ENCODE measurements around the gene GALE.

The GALE gene

DNA sequence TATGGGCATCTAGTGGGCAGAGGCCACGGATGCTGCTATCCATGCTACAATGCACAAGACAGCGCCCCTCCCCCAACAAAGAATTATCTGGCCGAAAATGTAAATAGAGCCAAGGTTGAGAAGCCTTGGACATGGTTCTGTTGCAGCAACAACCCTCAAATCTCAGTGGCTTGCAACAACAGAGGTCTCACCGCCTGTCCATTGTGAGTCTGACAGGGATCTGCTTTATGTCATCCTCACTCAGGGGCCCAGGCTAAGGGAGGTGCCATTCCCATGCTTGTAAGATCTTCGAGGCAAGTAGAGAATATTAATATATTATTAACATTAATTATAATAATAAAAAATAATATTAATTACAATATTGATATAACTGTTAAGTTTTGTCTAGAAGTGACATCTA is 31.8 kb downstream of the GALE start:
- TF ChIP-seq, protein P1, sequence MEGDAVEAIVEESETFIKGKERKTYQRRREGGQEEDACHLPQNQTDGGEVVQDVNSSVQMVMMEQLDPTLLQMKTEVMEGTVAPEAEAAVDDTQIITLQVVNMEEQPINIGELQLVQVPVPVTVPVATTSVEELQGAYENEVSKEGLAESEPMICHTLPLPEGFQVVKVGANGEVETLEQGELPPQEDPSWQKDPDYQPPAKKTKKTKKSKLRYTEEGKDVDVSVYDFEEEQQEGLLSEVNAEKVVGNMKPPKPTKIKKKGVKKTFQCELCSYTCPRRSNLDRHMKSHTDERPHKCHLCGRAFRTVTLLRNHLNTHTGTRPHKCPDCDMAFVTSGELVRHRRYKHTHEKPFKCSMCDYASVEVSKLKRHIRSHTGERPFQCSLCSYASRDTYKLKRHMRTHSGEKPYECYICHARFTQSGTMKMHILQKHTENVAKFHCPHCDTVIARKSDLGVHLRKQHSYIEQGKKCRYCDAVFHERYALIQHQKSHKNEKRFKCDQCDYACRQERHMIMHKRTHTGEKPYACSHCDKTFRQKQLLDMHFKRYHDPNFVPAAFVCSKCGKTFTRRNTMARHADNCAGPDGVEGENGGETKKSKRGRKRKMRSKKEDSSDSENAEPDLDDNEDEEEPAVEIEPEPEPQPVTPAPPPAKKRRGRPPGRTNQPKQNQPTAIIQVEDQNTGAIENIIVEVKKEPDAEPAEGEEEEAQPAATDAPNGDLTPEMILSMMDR (IDR thresholded peaks at IDR 0.05; ENCODE audit: borderline replicate concordance, control extremely low read depth, extremely low read depth, insufficient read depth, missing control alignments), result no peak
- in situ Hi-C loops (cut with MboI; ENCODE audit: low sequenced_read_pairs, unreplicated experiment), result no loop called here
- DNase-seq (ENCODE audit: low spot score), result no peak

DNA sequence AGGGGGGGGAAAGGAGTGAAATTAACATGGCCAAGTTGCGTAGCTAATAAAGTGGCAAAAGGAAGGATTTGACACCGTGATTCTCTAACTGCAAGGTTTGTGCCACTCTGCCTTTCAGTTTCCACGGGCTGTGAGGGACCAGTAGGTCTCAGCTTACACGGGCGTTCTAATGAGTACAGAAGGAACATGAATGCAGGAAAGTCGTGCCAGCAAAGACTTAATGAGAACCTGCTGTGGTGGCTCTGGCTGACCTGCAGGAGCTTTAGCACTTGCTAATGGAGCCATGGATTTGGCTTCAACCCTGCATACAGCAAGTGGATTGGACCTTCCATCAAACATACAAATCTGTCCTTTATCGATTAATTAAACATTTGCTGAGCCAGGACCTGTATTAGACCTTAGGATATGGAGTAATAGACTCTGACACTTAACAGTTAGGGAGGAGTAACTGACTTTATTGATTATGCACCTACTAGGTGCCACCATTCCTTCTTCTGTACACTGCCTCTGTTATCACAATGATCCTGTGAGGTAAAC is 37.4 kb downstream of the GALE start:
- in situ Hi-C loops (cut with MboI; ENCODE audit: low sequenced_read_pairs, unreplicated experiment), result no loop called here
- TF ChIP-seq, protein P1 (IDR thresholded peaks at IDR 0.05; ENCODE audit: borderline replicate concordance, control extremely low read depth, extremely low read depth, insufficient read depth, missing control alignments), result no peak
- DNase-seq (ENCODE audit: low spot score), result no peak

DNA sequence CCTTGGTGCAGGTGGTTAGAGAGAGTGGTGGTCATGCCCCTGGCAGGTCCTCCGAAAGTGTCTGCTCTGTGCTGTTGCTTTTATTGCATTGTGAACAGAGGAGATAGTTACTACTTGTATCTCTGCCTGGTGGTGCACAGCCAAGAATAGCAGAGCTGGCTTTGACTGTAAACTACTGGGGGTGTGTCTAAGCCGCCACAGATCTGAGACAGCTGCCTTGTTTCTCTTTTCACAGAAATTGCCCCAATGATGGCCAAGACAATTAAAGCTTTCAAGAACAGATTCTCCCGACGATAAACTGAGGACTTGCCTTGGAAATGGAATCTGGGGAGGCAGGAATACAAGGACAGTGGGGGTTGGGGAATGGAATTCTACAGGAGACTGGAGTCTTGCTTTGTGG is 41.3 kb downstream of the GALE start:
- TF ChIP-seq, protein P1 (IDR thresholded peaks at IDR 0.05; ENCODE audit: borderline replicate concordance, control extremely low read depth, extremely low read depth, insufficient read depth, missing control alignments), result no peak
- no peak for DNase-seq (ENCODE audit: low spot score)
- in situ Hi-C loops (cut with MboI; ENCODE audit: low sequenced_read_pairs, unreplicated experiment), result no loop called here

DNA sequence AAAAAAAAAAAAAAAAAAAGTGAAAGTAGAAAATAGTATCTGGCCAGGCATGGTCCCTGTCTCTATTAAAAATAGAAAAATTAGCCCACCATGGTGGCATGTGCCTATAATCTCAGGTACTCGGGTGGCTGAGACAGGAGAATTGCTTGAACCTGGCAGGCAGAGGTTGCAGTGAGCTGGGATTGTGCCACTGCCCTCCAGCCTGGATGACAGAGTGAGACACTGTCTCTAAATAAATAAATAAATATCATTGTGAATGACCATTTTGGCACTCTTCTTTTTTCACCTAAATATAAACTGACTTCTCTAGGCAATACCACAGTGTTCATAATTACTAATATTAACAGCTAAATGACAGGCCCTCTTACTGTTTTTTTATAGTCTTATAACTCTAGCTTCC is 42.7 kb downstream of the GALE start:
- DNase-seq (ENCODE audit: low spot score), result no peak
- TF ChIP-seq, protein P1 (IDR thresholded peaks at IDR 0.05; ENCODE audit: borderline replicate concordance, control extremely low read depth, extremely low read depth, insufficient read depth, missing control alignments), result no peak
- in situ Hi-C loops (cut with MboI; ENCODE audit: low sequenced_read_pairs, unreplicated experiment), result no loop called here

DNA sequence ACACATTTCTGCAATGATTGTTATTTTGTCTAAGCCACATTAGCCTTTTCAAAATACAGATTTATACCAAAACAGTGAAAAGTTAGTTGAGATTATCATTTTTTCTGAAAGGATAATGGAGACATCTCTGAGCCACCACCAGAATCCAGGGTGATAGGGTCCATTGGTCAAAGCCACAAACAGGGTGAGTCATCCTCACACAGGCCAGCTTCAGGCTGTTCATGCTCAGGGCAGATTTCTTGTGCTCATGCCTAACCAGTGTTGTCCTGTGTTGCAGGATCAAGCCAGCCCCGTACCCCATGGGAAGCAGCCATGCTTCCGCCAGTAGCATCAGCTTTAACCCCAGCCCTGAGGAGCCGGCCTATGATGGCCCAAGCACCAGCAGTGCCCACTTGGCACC is 43.9 kb downstream of the GALE start:
- in situ Hi-C loops (cut with MboI; ENCODE audit: low sequenced_read_pairs, unreplicated experiment), result no loop called here
- no peak for DNase-seq (ENCODE audit: low spot score)
- TF ChIP-seq, protein P1 (IDR thresholded peaks at IDR 0.05; ENCODE audit: borderline replicate concordance, control extremely low read depth, extremely low read depth, insufficient read depth, missing control alignments), result no peak

DNA sequence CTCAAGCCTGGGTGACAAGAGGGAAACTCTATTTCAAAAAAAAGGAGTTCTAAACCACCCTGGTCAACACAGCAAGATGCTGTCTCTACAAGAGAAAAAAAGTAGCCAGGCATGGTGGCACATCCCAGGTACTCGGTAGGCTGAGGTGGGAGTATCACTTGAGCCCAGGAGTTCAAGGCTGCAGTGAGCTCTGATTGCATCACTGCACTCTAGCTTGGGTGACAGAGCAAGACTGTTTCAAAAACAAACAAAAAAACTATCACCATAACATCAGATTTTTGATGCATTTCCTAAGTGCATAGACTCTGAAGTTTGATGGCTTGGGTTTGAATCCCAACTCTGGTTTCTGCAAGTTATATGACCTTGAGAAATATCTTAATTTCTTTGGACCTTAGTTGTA is 47.6 kb downstream of the GALE start:
- DNase-seq (ENCODE audit: low spot score), result no peak
- TF ChIP-seq, protein P1 (IDR thresholded peaks at IDR 0.05; ENCODE audit: borderline replicate concordance, control extremely low read depth, extremely low read depth, insufficient read depth, missing control alignments), result no peak
- in situ Hi-C loops (cut with MboI; ENCODE audit: low sequenced_read_pairs, unreplicated experiment), result no loop called here

DNA sequence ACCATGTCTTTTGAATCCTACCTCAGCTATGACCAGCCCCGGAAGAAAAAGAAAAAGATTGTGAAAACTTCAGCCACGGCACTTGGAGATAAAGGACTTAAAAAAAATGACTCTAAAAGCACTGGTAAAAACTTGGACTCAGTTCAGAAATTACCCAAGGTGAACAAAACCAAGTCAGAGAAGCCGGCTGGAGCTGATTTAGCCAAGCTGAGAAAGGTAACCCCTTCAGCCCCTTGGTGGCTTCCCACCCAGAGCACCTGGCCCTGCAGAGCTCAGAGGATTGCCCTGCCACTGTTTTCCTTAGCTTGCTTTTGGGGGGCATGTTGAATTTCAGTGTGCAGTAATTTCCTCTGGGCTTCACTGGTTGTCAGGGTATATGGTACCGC is 48.7 kb downstream of the GALE start:
- no peak for DNase-seq (ENCODE audit: low spot score)
- TF ChIP-seq, protein P1 (IDR thresholded peaks at IDR 0.05; ENCODE audit: borderline replicate concordance, control extremely low read depth, extremely low read depth, insufficient read depth, missing control alignments), result no peak
- in situ Hi-C loops (cut with MboI; ENCODE audit: low sequenced_read_pairs, unreplicated experiment), result no loop called here
